ENCODE data around the gene CPZ.

DNA sequence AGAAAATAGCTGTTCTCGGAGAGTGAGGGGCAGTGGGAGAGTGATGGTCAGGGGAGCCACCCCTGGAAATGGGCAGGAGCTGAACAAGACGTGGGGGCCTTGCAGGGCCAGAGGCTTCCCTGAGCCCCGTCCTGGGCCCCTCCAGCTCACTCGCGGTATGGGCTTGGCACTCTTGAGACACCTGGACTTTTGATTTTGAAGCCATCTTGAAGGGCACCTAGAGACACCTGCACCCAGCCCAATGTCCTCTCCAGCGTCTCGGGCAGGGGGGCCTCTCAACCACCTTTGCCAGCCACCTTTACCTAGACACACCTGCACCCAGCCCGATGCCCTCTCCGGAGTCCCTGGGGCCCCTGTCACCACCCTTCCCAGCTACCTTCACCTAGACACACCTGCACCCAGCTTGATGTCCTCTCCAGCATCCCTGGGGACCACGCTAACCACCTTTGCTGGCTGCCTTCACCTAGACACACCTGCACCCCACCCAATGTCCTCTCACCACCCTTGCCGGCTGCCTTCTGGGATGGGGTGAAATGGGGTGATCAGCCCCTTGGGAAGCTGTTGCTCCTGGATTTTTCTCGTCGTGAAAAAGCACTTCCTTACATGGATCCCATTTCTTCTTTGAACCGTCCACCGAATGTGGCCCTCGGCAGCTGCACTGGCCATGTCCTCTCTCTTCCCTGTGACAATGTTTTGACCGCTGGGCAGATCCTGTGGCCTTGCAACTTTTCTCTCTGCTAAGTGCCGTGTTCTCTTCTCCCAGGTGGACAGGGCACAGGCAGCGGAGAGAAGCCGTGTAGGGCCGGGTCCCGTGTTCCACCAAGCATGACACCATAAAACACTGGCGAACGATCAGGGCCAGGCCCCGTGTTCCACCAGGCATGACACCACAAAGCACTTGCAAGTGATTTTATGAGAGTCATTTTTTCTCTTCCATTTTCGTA lies 47.5 kb downstream of the CPZ start:
- TF ChIP-seq, protein P1, sequence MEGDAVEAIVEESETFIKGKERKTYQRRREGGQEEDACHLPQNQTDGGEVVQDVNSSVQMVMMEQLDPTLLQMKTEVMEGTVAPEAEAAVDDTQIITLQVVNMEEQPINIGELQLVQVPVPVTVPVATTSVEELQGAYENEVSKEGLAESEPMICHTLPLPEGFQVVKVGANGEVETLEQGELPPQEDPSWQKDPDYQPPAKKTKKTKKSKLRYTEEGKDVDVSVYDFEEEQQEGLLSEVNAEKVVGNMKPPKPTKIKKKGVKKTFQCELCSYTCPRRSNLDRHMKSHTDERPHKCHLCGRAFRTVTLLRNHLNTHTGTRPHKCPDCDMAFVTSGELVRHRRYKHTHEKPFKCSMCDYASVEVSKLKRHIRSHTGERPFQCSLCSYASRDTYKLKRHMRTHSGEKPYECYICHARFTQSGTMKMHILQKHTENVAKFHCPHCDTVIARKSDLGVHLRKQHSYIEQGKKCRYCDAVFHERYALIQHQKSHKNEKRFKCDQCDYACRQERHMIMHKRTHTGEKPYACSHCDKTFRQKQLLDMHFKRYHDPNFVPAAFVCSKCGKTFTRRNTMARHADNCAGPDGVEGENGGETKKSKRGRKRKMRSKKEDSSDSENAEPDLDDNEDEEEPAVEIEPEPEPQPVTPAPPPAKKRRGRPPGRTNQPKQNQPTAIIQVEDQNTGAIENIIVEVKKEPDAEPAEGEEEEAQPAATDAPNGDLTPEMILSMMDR (IDR thresholded peaks at IDR 0.05) = no peak
- TF ChIP-seq POLR2A (IDR thresholded peaks at IDR 0.05) = no peak
- no peak for TF ChIP-seq POLR2AphosphoS5 (IDR thresholded peaks at IDR 0.05)

Data from suprapubic skin (tissue), 4 donors.